Spleen (tissue), 11 donors: ENCODE results near the gene RTL3. TPM values are rescaled to one million over a fixed set of nuclear protein-coding genes. Genes with fewer than 3 reads are reported as not detected.

Experiments used
- DNase-seq: peaks from one replicate; pipeline ENCODE4 v3.0.0-alpha.2; 2020
- H3K27ac ChIP-seq, 8 donors: fragments of 200-600 bp; sonication (generic) in 7 of 8; 1 replicate in 4 of 8; 2 replicates in 4 of 8; pipeline versions ENCODE4 v1.5.0 to v1.8.0; 2016 to 2021; ENCODE audit warnings: inconsistent platforms in 4 of 8, mild to moderate bottlenecking in 4 of 8, moderate library complexity in 1 of 8
- H3K27me3 ChIP-seq, 7 donors: fragments of 200-600 bp; sonication (generic) in 6 of 7; replicated peaks in 1 of 7; 1 replicate in 4 of 7; 2 replicates in 3 of 7; pipeline versions ENCODE4 v1.5.0 to v1.8.0; 2016 to 2021; ENCODE audit warnings: inconsistent platforms in 3 of 7, mild to moderate bottlenecking in 1 of 7
- H3K36me3 ChIP-seq, 6 donors: fragments of 200-600 bp; sonication (generic) in 5 of 6; 1 replicate in 4 of 6; 2 replicates in 2 of 6; pipeline versions ENCODE4 v1.5.0 to v1.8.0; 2016 to 2021; ENCODE audit warnings: inconsistent platforms in 2 of 6
- H3K4me1 ChIP-seq, 6 donors: fragments of 200-600 bp; sonication (generic) in 5 of 6; 1 replicate in 3 of 6; 2 replicates in 3 of 6; pipeline versions ENCODE4 v1.5.0 to v1.8.0; 2016 to 2021; ENCODE audit warnings: inconsistent platforms in 3 of 6
- H3K4me3 ChIP-seq, 8 donors: fragments of 200-600 bp; sonication (generic) in 7 of 8; 1 replicate in 4 of 8; 2 replicates in 4 of 8; pipeline versions ENCODE4 v1.5.0 to v1.8.0; 2016 to 2021; ENCODE audit warnings: inconsistent platforms in 4 of 8, mild to moderate bottlenecking in 4 of 8, moderate library complexity in 2 of 8
- H3K9me3 ChIP-seq, 8 donors: fragments of 200-600 bp; sonication (generic) in 7 of 8; 1 replicate in 4 of 8; 2 replicates in 4 of 8; pipeline versions ENCODE4 v1.5.0 to v1.8.0; 2016 to 2021; ENCODE audit warnings: inconsistent platforms in 4 of 8
- CTCF ChIP-seq, 11 experiments: fragments of 200-600 bp in 7 of 11; fragments of 450-650 bp in 4 of 11; sonication (generic) in 4 of 11; IDR thresholded peaks in 8 of 11; conservative IDR thresholded peaks in 3 of 11; 1 replicate in 7 of 11; 2 replicates in 4 of 11; pipeline versions ENCODE4 v1.4.0 to v1.8.0; 2016 to 2021; ENCODE audit warnings: antibody characterized with exemption in 11 of 11, inconsistent platforms in 4 of 11, mild to moderate bottlenecking in 1 of 11
- POLR2A ChIP-seq, 3 donors: fragments of 450-650 bp; IDR thresholded peaks; one replicate each; pipeline ENCODE4 v1.5.1; 2017; ENCODE audit warnings: antibody characterized with exemption in 3 of 3, mild to moderate bottlenecking in 1 of 3
- POLR2AphosphoS5 ChIP-seq, 3 donors: sonication (generic); formaldehyde crosslinking; IDR thresholded peaks; one replicate each; pipeline ENCODE4 v1.5.1; 2017; ENCODE audit warnings: antibody characterized with exemption in 3 of 3
- WGBS, 5 donors: extraction: QIAGEN DNeasy Blood & Tissue Kit in 3 of 5; methylation state at CpG; one replicate each; pipeline versions ENCODE4 v1.1.5 to v1.1.7; 2013 to 2018; 5-methylcytosine and 5-hydroxymethylcytosine counted together
- intact Hi-C: fragments of 100-400 bp; cut with DNase I; formaldehyde crosslinking; loops from one replicate; pipeline ENCODE4 v1.15.0; 2023; ENCODE audit warnings: low total_unique reads
- polyA plus RNA-seq, 3 donors: library from polyadenylated mRNA; stranded (reverse); fragments of 200-250 nt; gene quantifications; one replicate each; pipeline ENCODE4 v1.2.1, GENCODE V29; 2013
- total RNA-seq, 7 donors: library from RNA; depleted of rRNA in 3 of 7; stranded (reverse); fragments of >200 nt in 3 of 7; fragmentation: NEBNext Ultra II Directional in 4 of 7; extraction: Animal tissue kit (Norgen Biotek cat#: 25700) in 4 of 7; gene quantifications; one replicate each; pipeline versions ENCODE4 v1.1.0 to v1.2.1, GENCODE V29; 2016 to 2021
- donor health status: healthy with polysubstance abuse.
- donor health status: DM: no; HTN: no; CAD: no; lungs with moderate emphysema.
- donor health status: DM: no; HTN: no; CAD: no.
- donor health status: Bipolar disorder and iron deficiency.
- donor health status: healthy.
- donor health status: DM: no; HTN: no; CAD: no.
- donor health status: DM: yes; HTN: yes; CAD: no.

RTL3 gene
- total and polyA plus RNA-seq, 10 donors, result 0.03 TPM; not detected in 8

- intact Hi-C loops, result no loop called here
- no peaks in the 10 kb centered on the region for H3K9me3 ChIP-seq
- no peaks in the 10 kb centered on the region for H3K4me1 ChIP-seq
- TF ChIP-seq CTCF (IDR thresholded peaks at IDR 0.05 in 8 of 11, conservative IDR thresholded peaks at IDR 0.05 in 3 of 11) (no peak), POLR2A (IDR thresholded peaks at IDR 0.05) (no peak), POLR2AphosphoS5 (IDR thresholded peaks at IDR 0.05) (no peak)
- no peaks in the 10 kb centered on the region for H3K27me3 ChIP-seq
- H3K27ac ChIP-seq, result no peak overlapping the region
- WGBS, 5 donors, result 37 to 75% (median 68%) methylated on average over 2 of the region's 2 CpGs
- no peak overlapping the region for H3K4me3 ChIP-seq
- no peaks in the 10 kb centered on the region for H3K36me3 ChIP-seq
- no peak for DNase-seq
These were observed 46.9 kb upstream of the RTL3 start for GRCh38 chrX:78706071-78706470.

DNA sequence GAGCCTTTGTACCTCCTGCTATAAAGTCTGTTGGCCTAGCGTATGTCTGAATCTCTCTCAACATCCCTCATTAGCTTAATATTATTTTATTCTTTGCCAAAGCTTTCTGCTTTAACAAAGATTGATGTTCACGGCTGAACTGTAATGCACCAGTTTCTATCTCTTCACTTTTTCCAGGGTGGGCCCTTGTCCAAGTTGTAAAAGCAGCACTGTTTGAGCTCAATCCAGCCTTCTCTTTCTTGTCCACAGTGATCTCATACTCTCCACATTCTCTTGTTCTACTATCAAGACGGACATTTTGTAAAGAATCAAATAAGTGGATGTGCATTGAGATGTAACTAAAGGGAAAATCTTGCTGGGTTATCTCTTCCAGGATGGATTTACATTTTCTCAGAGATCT lies 34.4 kb upstream of the RTL3 start:
- DNase-seq, result no peak
- WGBS, 5 donors, result 70 to 88% (median 84%) methylated on average over 3 of the region's 3 CpGs

GRCh38 chrX:78693012-78693411 lies 33.9 kb upstream of the RTL3 start:
- Histone ChIP-seq H3K4me3 (no peak overlapping the region), H3K36me3 (no peaks in the 10 kb centered on the region), H3K9me3 (no peaks in the 10 kb centered on the region), H3K27me3 (no peaks in the 10 kb centered on the region), H3K27ac (no peak overlapping the region), H3K4me1 (no peaks in the 10 kb centered on the region)
- WGBS, 5 donors, result 58 to 87% (median 79%) methylated on average over 3 of the region's 3 CpGs
- no peak for DNase-seq
- TF ChIP-seq CTCF (IDR thresholded peaks at IDR 0.05 in 8 of 11, conservative IDR thresholded peaks at IDR 0.05 in 3 of 11) (no peak), POLR2AphosphoS5 (IDR thresholded peaks at IDR 0.05) (no peak), POLR2A (IDR thresholded peaks at IDR 0.05) (no peak)
- intact Hi-C loops, result no loop called here

More for the DNA sequence above, 34.4 kb upstream of the RTL3 start:
- Histone ChIP-seq H3K27ac (no peak overlapping the region), H3K4me3 (no peak overlapping the region), H3K27me3 (no peaks in the 10 kb centered on the region), H3K9me3 (no peaks in the 10 kb centered on the region), H3K36me3 (no peaks in the 10 kb centered on the region), H3K4me1 (no peaks in the 10 kb centered on the region)
- TF ChIP-seq POLR2AphosphoS5 (IDR thresholded peaks at IDR 0.05) (no peak), POLR2A (IDR thresholded peaks at IDR 0.05) (no peak), CTCF (IDR thresholded peaks at IDR 0.05 in 8 of 11, conservative IDR thresholded peaks at IDR 0.05 in 3 of 11) (no peak)
- intact Hi-C loops, result no loop called here

GRCh38 chrX:78687586-78687985 lies 28.5 kb upstream of the RTL3 start:
- WGBS, 5 donors, result 73 to 95% (median 84%) methylated on average over 2 of the region's 2 CpGs
- Histone ChIP-seq H3K9me3 (no peaks in the 10 kb centered on the region), H3K36me3 (no peaks in the 10 kb centered on the region), H3K27ac (no peak overlapping the region), H3K4me1 (no peaks in the 10 kb centered on the region), H3K27me3 (no peaks in the 10 kb centered on the region), H3K4me3 (no peak overlapping the region)
- intact Hi-C loops, result no loop called here
- TF ChIP-seq POLR2A (IDR thresholded peaks at IDR 0.05) (no peak), CTCF (IDR thresholded peaks at IDR 0.05 in 8 of 11, conservative IDR thresholded peaks at IDR 0.05 in 3 of 11) (no peak), POLR2AphosphoS5 (IDR thresholded peaks at IDR 0.05) (no peak)
- DNase-seq, result no peak
